ENCODE results near the gene CYB561A3.
"Not testable (repeated sequence)": the region's sequence is repeated elsewhere in the genome, so short reads cannot be mapped to it uniquely, and the experiment has no call there.

The CYB561A3 gene, protein sequence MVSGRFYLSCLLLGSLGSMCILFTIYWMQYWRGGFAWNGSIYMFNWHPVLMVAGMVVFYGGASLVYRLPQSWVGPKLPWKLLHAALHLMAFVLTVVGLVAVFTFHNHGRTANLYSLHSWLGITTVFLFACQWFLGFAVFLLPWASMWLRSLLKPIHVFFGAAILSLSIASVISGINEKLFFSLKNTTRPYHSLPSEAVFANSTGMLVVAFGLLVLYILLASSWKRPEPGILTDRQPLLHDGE

DNA sequence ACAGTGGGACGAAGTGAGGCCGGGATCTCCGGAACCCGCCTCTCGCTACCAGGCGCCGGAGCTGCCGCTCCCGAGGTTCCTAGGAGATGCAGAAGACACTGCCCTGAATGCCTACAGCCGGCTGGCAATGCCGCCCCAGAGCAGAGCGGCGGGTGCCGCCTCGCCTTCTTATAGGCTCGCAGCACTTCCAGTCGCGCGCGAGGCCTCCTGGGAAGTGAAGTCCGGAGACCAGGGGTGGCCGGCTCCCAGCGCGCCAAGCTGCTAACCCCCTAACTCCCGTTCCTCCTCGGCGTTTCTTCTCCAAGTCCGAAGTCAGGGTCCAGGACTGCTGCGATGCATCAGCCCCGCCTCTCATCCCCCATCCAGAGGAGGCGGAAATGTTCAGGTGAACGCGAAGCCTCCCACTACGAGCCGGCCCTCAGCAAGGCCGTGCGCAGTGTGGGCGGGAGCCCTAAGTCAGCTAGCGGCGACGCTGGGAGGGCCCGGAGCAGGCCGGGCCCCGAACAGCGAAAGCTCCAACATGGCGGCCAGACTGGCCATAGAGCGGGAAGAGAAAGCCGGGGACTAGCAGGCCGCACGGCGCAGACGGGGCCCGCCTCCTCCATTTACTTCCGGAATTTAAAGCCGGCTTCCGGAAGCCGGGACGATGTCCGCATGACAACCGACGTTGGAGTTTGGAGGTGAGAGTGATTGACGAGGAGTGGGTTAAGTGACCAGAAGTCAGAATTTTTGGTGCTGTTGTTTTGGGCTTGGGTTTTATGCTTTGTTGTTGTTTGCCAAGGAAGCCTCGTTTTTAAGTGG, at the start of gene CYB561A3, which contains the start of gene TMEM138:
Gene CYB561A3 (minus strand): TSS at position 142 of the 801 bp plus-strand sequence. CDS start 5,169 bp downstream, outside the sequence.
Gene TMEM138 (plus strand): TSS at position 634 of the 801 bp plus-strand sequence. CDS start 2,017 bp downstream, outside the sequence.
- DNase-seq = peak; percentile 92 to 95

GRCh38 chr11:61406991-61407728, 45.5 kb upstream of the CYB561A3 start:
- no peak for DNase-seq

GRCh38 chr11:61406067-61406466, 44.4 kb upstream of the CYB561A3 start:
- no peak for DNase-seq

DNA sequence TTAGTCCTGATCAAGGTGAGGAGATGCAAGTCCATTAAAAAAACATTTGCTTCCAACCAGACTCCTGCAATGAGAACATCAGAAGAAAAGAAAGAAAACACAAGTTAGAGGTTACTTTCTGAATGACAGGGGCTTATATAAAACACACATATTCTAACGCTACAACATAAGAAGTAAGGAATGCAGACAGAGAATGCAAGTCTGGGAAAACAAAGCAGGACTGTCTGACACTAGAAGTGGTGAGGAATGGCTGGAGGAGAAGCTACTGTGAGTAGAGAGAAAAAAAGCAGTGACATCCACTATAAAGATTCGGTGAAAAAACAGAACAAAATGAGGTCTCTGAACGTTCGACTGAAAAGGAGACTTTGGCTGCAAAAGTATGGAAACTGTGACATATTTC, 43.0 kb upstream of the CYB561A3 start:
- no peak for DNase-seq

DNA sequence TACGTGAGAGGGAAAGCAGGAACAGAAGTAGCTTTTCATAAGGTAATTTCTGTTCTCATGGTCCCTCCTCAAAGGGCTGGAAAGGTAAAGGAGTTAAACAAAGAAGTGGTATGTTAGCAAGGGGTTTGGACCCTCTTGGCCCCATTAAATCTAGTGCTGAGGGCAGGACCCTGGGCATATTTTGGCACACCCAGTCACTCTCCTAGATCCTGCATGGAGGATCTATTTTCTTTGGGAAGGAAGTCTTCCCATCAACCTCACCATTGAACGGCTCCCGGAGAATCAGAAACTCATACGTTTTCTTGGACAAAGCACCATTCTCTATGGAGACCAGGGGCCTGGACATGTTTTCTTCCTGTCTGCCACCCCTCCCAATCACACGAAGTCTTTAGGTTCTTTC, 42.4 kb upstream of the CYB561A3 start:
- no peak for DNase-seq

DNA sequence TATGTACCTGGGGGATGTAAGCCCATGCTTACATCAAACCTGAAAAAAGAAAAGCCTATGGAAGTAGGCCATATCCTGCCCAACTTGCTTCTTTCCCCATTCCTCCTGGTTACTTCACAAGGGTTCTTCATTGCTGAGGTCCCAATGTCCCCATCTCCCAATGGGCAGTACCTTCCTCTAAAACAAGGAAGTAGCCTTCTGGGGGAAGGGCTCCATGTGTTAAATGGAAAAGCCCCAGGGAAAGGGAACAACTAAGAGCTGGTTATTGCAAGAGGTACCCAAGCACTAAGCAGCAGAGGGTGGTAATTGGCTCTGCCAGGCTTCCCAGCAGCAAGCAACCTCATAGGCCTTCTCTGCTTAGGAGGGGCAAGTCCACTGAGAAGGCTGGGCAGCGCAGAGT, 42.0 kb upstream of the CYB561A3 start:
- DNase-seq = no peak

- no peak for DNase-seq
Observed at GRCh38 chr11:61401573-61401972, 39.9 kb upstream of the CYB561A3 start.

- DNase-seq = no peak
Observed at GRCh38 chr11:61401173-61401572, 39.5 kb upstream of the CYB561A3 start.

DNA sequence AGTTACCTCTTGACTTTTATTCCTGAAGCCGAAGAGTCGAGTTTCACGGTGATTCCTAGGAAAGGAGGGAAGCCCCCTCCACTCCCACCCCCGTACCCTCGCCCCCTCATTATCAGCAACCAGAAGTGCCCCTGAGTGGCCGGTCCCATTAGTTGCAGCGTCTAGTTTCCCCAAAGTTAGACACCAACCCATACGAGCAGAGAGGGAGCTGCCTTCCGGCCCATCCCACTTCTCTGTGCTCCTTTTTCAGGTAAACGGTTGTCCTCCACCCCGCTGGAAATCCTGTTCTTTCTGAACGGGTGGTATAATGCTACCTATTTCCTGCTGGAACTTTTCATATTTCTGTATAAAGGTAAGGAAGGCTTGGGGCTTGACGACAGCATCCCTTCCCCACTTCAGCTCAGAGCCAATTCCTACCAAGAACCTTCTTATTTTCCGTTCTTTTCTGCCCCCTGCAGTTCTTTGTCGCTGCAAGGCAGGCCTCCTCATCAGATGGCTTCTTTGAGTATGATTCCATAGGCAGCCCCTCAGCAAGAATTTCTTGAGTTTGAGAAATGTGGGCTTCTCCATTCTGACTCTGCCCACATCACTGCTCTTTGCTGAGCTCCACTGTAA, 31.4 kb upstream of the CYB561A3 start:
- peak in 1 of 2 experiments; percentile 34 for DNase-seq

GRCh38 chr11:61390161-61390560, 28.5 kb upstream of the CYB561A3 start:
- no peak for DNase-seq

- no peak for DNase-seq
Observed at GRCh38 chr11:61384271-61385242, 22.9 kb upstream of the CYB561A3 start.

- DNase-seq = not testable (repeated sequence)
Observed at GRCh38 chr11:61383859-61384258, 22.2 kb upstream of the CYB561A3 start.

GRCh38 chr11:61380884-61381283, 19.2 kb upstream of the CYB561A3 start:
- no peak for DNase-seq

GRCh38 chr11:61378713-61379313, 17.1 kb upstream of the CYB561A3 start:
- no peak for DNase-seq

DNA sequence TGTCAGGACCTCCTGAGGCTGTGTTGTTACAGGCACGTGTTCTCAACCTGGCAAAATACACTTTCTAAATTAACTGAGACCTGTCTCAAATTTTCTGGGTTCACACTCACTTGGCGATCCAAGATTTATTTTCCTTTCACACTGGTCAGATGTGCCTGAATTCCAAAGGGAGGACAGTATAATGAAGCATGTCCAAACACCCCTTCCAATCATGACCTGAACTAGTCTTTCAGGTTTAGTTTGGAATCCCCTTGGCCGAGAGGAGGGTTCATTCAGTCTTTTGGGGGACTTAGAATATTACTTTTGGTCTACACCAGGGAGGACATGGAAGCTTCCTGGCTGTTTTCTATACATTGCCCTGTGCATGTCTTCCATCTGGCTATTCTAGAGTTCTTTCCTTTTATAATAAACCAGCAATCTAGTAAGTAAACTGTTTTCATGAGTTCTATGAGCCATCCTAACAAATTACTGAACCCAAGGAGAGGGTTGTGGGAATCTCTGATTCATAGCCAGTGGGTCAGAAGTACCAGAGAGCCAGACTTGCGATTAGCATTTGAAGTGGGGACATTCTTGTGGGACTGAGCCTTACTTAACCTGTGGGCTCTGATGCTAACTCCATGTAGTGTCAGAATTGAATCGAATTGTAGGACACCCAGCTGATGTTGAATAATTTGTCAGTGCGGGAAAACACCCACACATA, 15.9 kb upstream of the CYB561A3 start:
- DNase-seq = no peak

GRCh38 chr11:61375761-61376108, 14.1 kb upstream of the CYB561A3 start:
- no peak for DNase-seq

- DNase-seq = no peak
Observed at GRCh38 chr11:61372659-61373420, 11.2 kb upstream of the CYB561A3 start.

GRCh38 chr11:61370349-61371005, 8.8 kb upstream of the CYB561A3 start:
- no peak for DNase-seq
